T47D (cell line): ENCODE data around the gene ZNF598.
"Not testable (repeated sequence)": the region's sequence is repeated elsewhere in the genome, so short reads cannot be mapped to it uniquely, and the experiment has no call there.

Source experiments
- DNase-seq, 2 experiments: peaks; one replicate each; pipeline versions ENCODE4 v3.0.0 to v3.0.0-alpha.2; 2011 to 2012; ENCODE audit warnings: low read depth in 1 of 2, low spot score in 1 of 2
- JUND ChIP-seq: IDR thresholded peaks from 2 replicates; pipeline ENCODE4 v1.6.1; 2012; ENCODE audit warnings: low read depth
- in situ Hi-C: cut with HindIII; loops from 2 replicates; pipeline ENCODE4 v1.10.0; 2016; ENCODE audit warnings: low sequenced_read_pairs, low pct_unique_long_range_greater_than_20kb

Gene ZNF598

GRCh38 chr16:1975432-1976215 is 34.0 kb downstream of the ZNF598 start:
- no peak for DNase-seq
- TF ChIP-seq JUND = no peak
- in situ Hi-C loops = no loop called here

- DNase-seq = no peak
- in situ Hi-C loops = no loop called here
- no peak for TF ChIP-seq JUND
These were observed 35.2 kb downstream of the ZNF598 start for GRCh38 chr16:1974157-1975070.

GRCh38 chr16:1973461-1974156 is 36.0 kb downstream of the ZNF598 start:
- no peak for DNase-seq
- TF ChIP-seq JUND = no peak
- in situ Hi-C loops = no loop called here

GRCh38 chr16:1972490-1972877 is 37.1 kb downstream of the ZNF598 start:
- DNase-seq = no peak
- in situ Hi-C loops = no loop called here
- no peak for TF ChIP-seq JUND

GRCh38 chr16:1971796-1972489 is 37.7 kb downstream of the ZNF598 start, which contains the start of gene TBL3:
TSS of gene TBL3 (plus strand) at chr16:1972053. CDS start at chr16:1972165, 112 bp downstream.
- in situ Hi-C loops = no loop called here
- TF ChIP-seq JUND = no peak
- peak; percentile 90 to 96 for DNase-seq

- in situ Hi-C loops = no loop called here
- TF ChIP-seq JUND = no peak
These were observed 41.3 kb downstream of the ZNF598 start for GRCh38 chr16:1968146-1968953.

GRCh38 chr16:1966460-1966859 is 43.2 kb downstream of the ZNF598 start, which contains the start of gene RNF151:
TSS of gene RNF151 (plus strand) at chr16:1966856. CDS start at chr16:1966882, 26 bp downstream.
- no peak for DNase-seq
- TF ChIP-seq JUND = no peak
- in situ Hi-C loops = no loop called here

More at GRCh38 chr16:1968146-1968953, 41.3 kb downstream of the ZNF598 start:
- no peak for DNase-seq

- DNase-seq = no peak
- in situ Hi-C loops = no loop called here
- no peak for TF ChIP-seq JUND
These were observed 44.1 kb downstream of the ZNF598 start for GRCh38 chr16:1965396-1966001.

- TF ChIP-seq JUND = no peak
- DNase-seq = peak; percentile 99
- in situ Hi-C loops = no loop called here
These were observed 44.9 kb downstream of the ZNF598 start, which contains the start of gene RPS2 for GRCh38 chr16:1964506-1965395. TSS of gene RPS2 (minus strand) at chr16:1964826. CDS start at chr16:1964625, 201 bp downstream.

- DNase-seq = peak in 1 of 2 experiments; percentile 32
- in situ Hi-C loops = no loop called here
- TF ChIP-seq JUND = no peak
These were observed 45.7 kb downstream of the ZNF598 start for GRCh38 chr16:1963806-1964505.

- DNase-seq, in situ Hi-C loops: not testable (repeated sequence)
These were observed 47.2 kb downstream of the ZNF598 start for GRCh38 chr16:1962161-1963153.
